ENCODE measurements around the gene PPA1.
"Not testable (repeated sequence)": the region's sequence is repeated elsewhere in the genome, so short reads cannot be mapped to it uniquely, and the experiment has no call there.

Gene PPA1

DNA sequence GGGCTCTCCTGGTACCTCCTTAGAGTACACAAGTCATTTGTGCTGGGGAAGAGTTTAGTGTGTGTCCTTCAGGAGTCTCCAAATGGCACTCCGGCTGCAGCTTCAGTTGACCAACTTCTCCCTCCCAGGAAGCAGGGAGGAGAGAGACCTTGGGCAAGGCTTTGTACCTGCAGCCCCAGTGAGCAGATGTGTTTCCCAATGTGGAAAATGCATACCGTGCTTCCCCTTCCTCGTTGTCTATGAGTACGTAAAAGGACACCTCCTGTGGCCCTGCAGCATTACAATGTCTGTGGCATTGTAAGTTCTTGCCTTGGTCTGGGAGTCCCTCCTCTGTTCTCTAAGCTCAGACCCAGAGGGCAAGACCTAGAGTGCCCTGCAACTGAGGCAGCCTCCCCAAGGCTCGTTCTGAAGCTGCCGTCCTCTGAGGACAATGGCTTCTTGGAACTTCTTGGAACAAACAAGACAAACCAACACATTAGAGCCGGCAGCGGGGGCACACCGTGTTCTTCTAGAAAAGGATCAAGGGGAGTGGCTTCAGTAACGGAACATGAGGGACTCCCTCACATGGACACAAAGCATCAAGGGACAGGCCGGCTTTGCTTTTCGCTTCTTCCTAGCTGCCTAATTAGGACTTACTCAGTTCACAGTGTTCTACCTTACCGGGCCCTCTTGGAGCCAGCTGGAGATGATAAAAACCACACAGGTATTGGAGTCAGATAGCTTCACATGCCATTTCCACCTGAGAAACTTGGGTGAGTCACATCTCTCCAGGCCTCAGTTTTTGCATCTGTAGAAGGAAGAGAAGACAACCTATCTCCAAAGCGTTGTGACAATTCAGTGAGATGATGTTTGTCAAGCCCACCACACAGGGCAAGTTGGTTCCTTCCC, 20.9 kb upstream of the PPA1 start:
- DNase-seq = no peak

- DNase-seq = no peak
Observed at GRCh38 chr10:70250961-70251680, 17.9 kb upstream of the PPA1 start.

GRCh38 chr10:70247360-70247759, 14.1 kb upstream of the PPA1 start:
- no peak for DNase-seq

GRCh38 chr10:70241081-70241480, 7.9 kb upstream of the PPA1 start:
- DNase-seq = no peak

DNA sequence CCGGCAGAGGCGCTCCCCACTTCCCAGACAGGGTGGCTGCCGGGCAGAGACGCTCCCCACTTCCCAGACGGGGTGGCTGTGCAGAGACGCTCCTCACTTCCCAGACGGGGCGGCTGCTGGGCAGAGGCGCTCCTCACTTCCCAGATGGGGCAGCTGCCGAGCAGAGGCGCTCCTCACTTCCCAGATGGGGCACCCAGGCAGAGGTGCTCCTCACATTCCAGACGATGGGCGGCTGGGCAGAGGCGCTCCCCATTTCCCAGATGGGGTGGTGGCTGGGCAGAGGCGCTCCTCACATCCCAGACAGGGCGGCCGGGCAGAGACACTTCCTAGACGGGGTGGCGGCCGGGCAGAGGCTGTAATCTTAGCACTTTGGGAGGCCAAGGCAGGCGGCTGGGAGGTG, 6.8 kb upstream of the PPA1 start:
- DNase-seq = not testable (repeated sequence)

DNA sequence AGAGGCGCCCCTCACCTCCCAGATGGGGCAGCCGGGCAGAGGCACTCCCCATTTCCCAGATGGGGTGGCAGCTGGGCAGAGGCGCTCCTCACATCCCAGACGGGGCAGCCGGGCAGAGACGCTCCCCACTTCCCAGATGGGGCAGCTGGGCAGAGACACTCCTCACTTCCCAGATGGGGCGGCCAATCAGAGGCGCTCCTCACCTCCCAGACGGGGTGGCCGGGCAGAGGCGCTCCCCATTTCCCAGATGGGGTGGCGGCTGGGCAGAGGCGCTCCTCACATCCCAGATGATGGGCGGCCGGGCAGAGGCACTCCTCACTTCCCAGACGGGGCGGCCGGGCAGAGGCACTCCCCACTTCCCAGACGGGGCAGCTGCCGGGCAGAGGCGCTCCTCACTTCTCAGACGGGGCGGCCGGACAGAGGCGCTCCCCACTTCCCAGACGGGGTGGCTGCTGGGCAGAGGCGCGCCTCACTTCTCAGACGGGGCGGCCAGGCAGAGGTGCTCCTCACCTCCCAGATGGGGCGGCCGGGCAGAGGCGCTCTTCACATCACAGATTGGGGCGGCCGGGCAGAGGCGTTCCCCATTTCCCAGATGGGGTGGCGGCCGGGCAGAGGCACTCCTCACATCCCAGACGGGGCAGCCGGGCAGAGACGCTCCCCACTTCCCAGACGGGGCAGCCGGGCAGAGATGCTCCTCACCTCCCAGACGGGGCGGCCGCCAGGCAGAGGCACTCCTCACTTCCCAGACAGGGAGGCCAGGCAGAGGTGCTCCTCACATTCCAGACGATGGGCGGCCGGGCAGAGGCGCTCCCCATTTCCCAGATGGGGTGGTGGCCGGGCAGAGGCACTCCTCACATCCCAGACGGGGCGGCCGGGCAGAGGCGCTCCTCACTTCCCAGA, 6.1 kb upstream of the PPA1 start:
- DNase-seq = not testable (repeated sequence)

DNA sequence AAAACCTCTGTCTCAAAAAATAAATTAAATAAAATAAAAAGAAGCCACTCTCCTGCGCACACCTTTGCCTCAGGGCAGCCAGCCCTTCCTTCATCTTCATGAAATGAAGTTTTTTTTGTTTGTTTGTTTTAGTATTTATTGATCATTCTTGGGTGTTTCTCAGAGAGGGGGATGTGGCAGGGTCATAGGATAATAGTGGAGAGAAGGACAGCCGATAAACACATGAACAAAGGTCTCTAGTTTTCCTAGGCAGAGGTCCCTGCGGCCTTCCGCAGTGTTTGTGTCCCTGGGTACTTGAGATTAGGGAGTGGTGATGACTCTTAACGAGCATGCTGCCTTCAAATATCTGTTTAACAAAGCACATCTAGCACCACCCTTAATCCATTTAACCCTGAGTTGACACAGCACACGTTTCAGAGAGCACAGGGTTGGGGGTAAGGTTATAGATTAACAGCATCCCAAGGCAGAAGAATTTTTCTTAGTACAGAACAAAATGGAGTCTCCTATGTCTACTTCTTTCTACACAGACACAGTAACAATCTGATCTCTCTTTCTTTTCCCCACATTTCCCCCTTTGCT, 4.8 kb upstream of the PPA1 start:
- not testable (repeated sequence) for DNase-seq

- no peak for DNase-seq
Observed at GRCh38 chr10:70234668-70235447, 1.6 kb upstream of the PPA1 start.

GRCh38 chr10:70233939-70234300, 691 bp upstream of the PPA1 start:
- no peak for DNase-seq

- DNase-seq = no peak
Observed at GRCh38 chr10:70232859-70233108, 445 bp downstream of the PPA1 start.

DNA sequence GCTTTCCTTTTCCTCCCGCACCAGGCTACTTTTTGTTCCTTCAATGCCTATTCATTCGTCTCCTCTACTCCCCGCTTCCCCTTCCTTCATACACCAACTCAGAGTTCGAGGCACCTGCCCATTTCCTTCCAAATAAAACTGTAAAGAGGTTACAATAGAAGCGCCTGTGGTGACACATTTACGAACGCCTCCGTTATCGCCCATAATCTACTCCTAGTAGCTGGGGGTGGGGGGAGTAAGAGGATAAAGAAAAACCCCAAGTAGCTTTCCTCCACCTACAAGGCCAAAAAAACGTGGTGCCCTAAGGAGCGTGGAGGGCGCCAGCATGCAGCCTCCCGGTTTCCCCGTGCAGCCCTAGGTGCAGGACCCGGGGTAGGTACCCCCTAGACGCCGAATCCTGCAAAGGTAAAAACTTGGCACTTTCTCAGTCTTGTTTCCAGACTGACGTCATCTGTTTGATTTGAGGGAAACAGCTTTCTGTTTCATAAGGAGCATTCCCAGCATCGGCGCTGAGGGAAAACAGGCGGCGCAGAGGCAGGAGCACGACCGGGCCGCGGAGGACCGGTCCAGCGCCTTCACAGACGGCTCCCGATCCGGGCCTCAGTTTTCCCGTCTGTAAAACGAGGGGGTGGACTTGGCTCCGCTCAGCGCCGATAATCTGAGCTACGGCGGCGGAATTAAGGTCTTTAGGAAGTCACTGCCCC, 922 bp downstream of the PPA1 start:
- peak; percentile 21 for DNase-seq

- DNase-seq = no peak
Observed at GRCh38 chr10:70228491-70228890, 4.7 kb downstream of the PPA1 start.

DNA sequence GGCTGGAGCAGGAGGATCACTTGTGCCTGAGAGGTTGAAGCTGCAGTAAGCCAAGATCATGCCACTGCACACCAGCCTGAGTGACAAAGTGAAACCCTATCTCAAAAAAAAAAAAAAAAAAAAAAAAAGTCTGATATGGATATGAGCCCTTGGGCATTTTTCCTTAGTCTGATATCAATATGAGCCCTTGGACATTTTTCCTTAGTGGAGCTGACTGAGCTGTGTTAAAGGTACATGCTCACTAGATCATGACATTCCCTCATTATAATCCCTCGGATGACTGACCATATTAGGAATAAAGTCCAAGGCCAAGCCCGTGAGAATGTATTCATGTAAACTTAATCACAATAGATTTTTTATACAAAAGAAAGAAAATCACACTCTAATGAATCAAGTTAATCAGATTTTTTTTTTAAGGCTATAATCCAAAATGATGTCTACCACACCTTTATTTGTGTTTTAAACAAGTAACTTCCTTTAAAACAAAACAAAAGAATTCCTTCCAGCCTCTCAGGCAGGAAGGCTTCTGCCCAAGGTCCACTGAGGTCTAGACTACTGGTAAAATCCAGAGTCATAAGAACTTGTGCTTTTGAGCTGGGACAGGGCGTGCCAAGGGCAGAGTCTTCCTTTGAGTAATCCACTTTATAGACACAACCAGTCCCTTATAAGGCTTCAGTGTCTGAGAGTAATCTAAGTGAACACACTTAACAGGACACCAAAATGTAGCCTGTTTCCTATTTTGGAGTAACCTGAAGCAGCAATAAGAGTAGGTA, 5.5 kb downstream of the PPA1 start:
- DNase-seq = no peak

GRCh38 chr10:70223728-70224127, 9.5 kb downstream of the PPA1 start:
- DNase-seq = no peak

- DNase-seq = not testable (repeated sequence)
Observed at GRCh38 chr10:70222811-70223447, 10.3 kb downstream of the PPA1 start.

- no peak for DNase-seq
Observed at GRCh38 chr10:70222340-70222794, 10.9 kb downstream of the PPA1 start.

DNA sequence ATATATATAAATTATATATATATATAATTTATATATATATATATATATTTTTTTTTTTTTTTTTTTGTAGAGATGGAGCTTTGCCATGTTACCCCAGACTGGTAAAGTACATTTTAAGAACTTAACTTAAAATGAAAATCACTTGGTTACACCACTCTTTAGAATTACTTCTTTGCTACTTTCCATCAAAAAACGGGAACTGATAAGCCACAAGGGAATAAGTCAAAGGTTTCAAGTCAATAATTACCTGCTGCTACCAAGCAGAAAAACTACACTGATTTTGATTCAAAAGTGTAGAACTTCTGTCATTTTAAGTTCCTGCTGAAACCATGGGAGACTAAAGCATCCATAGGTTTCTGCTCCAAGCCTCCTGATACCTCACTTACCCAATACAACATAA, 12.2 kb downstream of the PPA1 start:
- no peak for DNase-seq

DNA sequence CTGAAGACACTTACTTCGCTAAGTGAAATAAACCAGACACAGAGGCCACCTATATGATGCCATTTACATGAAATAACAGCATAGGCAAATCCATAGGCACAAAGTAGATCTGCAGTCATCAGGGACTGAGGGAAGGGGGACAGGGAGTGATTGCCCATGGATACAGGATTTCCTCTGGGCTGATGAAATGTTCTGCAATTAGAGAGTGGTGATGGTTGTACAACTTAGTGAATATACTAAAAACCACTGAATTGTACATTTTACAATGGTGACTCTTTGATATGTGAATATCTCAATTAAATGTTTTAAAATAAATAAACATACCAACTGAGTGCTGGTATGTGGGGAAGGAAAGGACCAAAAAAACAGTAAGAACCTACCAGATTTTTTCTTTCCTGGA, 20.4 kb downstream of the PPA1 start:
- no peak for DNase-seq

DNA sequence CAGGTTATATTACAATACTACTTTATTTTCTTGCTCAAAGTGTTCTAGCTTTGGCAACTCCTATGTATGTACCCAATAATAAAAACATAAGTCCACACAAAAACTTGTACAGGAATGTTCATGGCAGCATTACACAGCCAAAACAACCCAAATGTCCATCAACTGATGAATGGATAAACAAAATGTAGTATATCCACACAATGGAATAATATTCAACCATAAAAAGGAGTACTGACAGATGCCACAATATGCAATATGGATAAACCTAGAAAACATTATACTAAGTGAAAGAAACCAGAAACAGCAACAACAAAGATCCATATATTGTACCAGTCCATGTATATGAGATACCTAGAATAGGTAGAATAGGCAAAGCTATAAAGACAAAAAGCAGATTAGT, 21.0 kb downstream of the PPA1 start:
- no peak for DNase-seq

- DNase-seq = no peak
Observed at GRCh38 chr10:70206762-70207161, 26.5 kb downstream of the PPA1 start.
